ENCODE measurements around the gene MAT1A. TPM values are rescaled to one million over a fixed set of nuclear protein-coding genes. Genes with fewer than 3 reads are reported as not detected.

Gene MAT1A
- total RNA-seq, 2 donors from 2014 or later, result 0.37 TPM; not detected in 1

DNA sequence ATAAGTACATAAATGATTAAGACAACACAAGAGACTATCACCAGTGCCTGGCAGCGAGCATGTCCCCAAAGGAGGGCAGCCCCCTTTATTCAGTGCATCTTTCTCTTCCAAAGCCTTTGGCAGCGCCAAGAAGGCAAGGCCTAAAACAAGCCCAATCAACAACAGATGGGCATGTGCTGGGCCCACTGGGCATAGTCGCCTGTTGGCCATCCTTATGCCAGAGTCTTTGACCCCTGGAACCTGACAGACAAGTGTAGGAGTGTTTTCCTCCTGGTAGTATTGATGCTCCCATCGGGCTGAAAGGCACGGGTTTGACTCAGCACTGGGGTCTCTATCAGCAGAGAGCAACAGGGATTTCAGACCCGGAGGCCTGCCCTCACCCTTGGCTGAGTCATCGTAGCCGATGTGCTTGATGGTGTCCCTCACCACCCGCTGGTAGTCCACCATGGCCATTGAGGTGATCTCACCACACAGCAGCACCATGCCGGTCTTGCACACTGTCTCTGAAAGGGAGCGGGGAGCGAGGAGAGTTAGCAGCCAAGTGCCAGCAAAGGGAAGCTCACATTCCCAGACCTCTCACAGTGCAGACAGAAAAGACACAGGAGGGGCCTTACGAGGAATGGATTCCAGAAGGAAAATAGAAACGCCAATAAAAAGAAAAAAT, 5.8 kb downstream of the MAT1A start:
- intact Hi-C loops (cut with DNase I), result no loop called here
- DNase-seq (ENCODE audit: low spot score), result no peak

GRCh38 chr10:80283119-80283518, 6.3 kb downstream of the MAT1A start:
- DNase-seq (ENCODE audit: low spot score), result no peak
- intact Hi-C loops (cut with DNase I), result no loop called here

DNA sequence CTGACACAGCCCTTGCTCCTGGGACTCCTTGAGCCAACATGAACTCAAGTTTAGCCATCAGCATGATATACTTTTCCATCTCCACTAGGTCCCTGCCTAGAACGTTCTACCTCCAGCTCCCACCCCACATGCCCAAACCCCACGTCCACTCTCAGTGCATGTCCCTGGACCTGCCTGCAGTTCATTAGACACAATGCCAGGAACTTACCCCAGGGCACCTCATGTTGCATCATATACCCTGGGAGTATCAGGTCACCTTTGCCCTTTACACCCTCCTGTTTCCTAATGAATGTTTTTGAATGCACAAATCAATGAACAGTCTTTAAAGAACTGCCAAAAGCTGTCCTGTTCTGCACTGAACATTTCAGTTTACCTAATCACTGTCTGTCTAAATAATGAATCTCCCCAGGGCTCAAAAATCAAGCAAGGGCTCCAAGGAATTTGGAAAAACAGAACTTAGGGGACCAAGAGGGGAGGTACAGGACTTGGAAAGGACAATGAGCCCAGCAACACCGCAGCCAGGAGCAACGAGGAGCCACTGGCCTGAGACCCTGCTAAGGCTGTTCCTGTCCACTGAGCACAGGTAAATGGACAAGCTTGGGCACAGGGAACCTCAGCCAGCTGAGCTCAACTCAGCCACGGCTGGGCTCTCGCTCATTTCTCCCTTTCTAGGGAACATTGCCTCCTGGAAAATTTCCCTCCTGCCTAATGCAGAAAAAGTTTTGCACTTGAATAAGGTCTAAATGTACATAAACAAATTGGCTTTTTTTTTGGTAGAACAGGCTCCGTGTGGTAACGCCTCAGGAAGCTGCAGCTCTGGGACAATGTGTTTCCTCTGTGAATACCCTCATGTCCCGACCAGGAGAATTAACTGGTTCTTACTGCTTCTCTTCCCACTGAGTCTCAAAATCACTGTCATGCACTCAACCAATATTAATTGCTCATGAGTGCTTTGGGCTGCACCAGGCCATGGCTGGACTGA, 7.4 kb downstream of the MAT1A start:
- intact Hi-C loops (cut with DNase I), result no loop called here
- DNase-seq (ENCODE audit: low spot score), result no peak

DNA sequence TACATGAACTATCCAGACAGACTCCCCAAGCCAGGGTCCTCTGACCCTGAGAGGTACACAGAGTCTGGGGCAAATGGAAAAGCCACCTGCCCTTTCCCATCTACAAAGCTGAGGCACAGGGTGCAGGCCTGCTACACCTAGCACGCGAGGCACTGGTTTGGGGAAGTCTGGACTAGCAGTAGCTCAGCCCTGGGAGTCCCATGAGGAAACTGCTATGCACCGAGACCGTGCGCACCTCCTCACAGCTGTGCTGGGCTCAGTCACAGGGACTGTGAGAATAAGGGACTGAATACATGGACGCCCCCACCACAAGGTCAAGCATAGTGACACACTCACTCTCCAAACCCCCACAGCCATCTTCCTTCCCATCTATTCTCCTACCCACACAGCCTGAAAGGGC, 8.2 kb downstream of the MAT1A start:
- DNase-seq (ENCODE audit: low spot score), result peak; percentile 64
- intact Hi-C loops (cut with DNase I), result no loop called here

DNA sequence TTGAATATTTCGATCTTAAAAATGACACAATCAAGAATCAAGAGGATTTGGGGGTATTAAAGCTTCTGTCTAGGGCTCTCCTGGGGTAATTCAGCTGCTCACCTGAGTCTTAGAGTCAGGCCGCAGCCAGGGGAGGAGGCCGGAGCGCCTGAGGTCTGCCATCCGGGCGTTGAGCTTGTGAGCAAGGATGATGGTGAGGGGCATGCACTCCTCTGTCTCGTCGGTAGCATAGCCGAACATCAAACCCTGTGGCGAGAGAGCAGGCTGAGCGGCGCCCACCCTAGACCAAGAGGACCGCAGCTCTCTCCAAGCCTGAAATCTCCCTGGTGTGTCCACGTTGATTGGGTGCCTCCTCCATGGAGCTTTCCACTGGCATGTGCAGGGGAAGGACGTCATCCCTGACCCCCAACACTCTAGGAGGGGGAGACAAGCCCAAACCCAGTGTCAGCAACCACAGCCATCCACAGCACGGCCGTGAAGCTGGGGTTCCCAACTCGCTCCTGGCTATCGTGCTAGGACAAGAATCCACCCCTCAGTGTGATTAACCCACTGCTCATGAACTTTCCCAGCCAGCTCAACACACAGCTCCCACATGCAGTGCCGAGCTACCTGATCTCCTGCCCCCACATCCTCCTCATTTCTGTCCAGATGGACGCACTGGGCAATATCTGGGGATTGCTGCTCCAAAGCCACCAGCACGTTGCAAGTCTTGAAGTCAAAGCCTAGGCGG, 9.2 kb downstream of the MAT1A start:
- no peak for DNase-seq (ENCODE audit: low spot score)

GRCh38 chr10:80279146-80279545, 10.3 kb downstream of the MAT1A start:
- intact Hi-C loops (cut with DNase I), result no loop called here
- DNase-seq (ENCODE audit: low spot score), result no peak

More for the DNA sequence above, 9.2 kb downstream of the MAT1A start:
- intact Hi-C loops (cut with DNase I), result no loop called here

DNA sequence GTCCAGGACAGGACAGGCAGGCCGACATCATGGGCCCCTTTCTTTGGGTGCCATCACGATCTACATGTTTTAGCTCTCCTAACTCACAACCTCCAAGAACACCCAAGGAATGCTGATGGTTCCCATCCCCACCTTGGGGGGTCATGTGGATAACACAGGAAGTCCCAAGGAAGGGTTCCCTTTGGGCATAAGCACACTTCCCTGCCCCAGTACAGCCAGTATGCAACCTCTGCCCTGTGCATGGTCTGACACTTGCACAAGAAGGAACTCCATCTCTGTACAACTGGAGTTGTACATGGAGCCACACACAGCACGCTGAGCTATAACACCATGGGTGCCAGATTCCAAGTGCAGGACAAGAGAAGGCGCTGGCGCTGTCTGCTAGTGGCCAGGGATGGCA, 11.0 kb downstream of the MAT1A start:
- intact Hi-C loops (cut with DNase I), result no loop called here
- DNase-seq (ENCODE audit: low spot score), result no peak

DNA sequence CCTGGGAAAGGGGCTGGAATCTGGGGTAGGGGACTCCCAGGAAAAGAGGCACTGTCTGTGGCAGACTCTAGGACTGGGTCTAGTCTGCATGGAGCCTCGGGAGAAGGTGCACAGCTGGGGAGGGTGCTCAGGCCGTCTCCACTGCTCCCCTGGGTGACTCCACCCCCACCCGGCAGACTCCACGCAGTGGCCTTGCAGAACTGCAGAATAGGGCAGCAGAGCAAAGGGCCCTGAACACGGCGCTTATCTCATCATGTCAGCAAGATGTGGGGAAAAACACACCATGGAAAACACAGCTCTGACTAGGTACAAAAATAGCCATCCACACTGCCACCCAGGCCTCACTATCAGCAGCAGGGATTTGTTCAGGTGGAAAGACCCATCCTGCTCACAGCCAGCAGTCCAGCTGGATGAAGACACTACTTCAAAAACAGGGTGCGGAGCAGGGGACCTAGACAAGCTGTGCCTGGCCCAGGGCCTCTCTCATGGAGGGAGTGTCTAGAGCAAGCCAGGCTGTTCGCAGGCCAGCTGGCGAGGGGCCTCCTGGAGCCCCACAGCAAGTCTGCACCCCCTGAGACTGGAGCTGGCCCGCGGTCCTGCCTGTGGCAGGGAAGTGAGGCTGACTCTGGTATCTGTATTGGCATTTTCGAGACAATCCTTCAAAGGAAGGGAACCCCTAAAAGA, 11.7 kb downstream of the MAT1A start:
- no peak for DNase-seq (ENCODE audit: low spot score)

DNA sequence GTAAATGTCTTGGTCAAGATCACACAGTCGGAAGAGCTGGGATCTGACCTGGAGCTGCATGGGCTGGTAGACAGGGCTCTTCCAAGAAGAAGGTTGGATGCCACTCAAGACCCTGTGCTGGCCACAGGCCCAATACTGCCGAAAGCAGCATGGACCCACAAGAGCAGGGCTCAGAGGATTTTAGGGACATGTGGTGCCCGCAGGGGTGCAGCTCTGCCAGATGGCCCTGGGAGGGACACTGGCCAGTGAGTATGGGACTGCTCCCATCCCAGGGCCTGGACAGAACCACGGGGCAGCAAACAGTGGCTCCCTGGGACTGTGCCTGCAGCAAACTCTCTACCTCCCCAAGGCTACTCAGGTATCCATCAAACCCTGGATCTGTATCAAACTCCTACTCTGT, 12.4 kb downstream of the MAT1A start:
- DNase-seq (ENCODE audit: low spot score), result no peak
- intact Hi-C loops (cut with DNase I), result no loop called here

More for the DNA sequence above, 11.7 kb downstream of the MAT1A start:
- intact Hi-C loops (cut with DNase I), result no loop called here

- intact Hi-C loops (cut with DNase I), result no loop called here
- no peak for DNase-seq (ENCODE audit: low spot score)
These were observed 13.1 kb downstream of the MAT1A start for GRCh38 chr10:80276335-80276734.

GRCh38 chr10:80275756-80276155, 13.7 kb downstream of the MAT1A start:
- intact Hi-C loops (cut with DNase I), result no loop called here
- DNase-seq (ENCODE audit: low spot score), result no peak

DNA sequence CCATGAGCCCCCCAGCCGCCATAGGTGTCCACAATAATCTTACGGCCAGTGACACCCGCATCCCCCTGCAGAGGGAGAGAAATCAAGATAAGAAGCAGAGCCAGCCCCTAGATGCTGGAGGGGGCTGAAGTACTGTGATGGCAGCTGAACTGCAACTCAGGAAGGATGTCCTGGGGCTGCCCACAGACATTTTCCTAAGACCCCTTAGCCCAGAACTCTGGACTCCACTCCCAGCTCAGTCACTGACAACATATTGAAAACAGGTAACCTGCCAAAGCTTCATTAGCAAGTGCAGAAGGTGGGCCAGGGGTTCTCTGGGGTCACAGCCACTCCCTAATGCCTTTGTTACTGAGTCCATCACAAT, 14.3 kb downstream of the MAT1A start:
- DNase-seq (ENCODE audit: low spot score), result no peak

DNA sequence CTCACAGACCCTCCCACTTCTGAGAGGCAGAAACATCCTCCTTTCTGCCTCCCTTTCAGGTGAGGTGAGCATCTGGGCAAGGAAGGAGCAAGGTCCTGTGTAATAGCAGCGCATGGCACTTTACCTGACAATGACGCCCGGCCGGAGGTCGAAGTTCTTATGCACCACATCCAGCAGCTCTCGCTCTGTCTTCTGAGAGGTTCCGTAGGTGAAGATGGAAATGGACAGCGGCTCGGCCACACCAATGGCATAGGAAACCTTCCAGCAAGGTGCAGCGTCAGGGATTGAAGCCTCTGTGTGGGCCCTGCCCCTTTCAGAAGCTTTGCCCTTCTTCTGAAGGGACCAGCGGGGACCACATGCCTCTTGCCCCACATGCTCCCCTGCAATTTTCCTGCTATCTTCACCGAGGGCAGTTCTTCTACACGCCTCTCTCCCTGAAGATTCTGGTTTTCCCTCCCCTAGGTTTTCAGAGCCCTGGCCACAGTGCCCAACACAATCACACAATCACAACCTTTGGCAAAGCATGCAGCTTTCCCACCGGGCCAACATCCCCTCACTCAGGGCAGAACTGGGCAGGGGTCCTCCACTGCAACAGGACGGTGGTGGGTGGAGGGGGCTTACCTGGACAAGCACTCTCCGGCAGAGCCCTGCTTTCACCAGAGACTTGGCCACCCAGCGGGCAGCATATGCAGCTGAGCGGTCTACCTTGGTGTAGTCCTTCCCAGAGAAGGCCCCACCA, 14.9 kb downstream of the MAT1A start:
- intact Hi-C loops (cut with DNase I), result no loop called here

More for the DNA sequence above, 14.3 kb downstream of the MAT1A start:
- intact Hi-C loops (cut with DNase I), result no loop called here

GRCh38 chr10:80273523-80274170, 15.8 kb downstream of the MAT1A start:
- no peak for DNase-seq (ENCODE audit: low spot score)
- intact Hi-C loops (cut with DNase I), result no loop called here

More for the DNA sequence above, 14.9 kb downstream of the MAT1A start:
- no peak for DNase-seq (ENCODE audit: low spot score)

DNA sequence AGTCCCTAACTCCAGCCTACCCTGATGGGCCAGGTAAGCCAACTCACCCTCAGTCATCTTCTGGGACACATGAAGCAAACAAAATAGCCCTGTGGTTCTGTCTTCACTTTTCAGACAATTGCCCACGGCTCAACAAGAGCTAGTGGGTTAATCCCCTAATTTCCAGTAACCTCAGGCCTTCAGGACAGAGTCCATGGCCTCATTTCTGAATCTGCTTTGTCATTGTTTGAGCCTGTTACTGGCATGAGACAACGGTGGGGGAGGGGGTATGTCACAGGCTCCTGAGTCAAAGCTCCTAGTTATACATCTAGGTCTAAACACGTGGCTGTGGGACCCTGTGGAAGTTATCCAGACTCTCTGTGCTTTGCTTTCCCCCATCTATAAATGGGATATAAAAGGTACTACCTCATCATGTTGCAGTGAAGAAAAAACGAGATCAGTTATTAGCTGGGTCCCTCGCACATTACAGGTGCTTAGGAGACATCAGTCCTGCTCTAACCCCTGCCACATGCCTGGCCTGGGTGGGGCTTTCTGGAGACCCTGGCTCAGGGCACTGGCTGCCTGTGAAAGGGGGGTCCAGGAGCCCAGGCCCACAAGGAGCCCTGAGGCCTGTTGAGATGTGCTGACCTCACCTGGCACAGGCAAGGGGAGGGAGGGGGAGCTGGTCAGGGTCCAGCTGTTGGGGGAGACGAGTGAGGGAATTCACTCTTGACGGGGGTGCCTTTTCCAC, 16.5 kb downstream of the MAT1A start:
- intact Hi-C loops (cut with DNase I), result no loop called here
- no peak for DNase-seq (ENCODE audit: low spot score)

- intact Hi-C loops (cut with DNase I), result no loop called here
- no peak for DNase-seq (ENCODE audit: low spot score)
These were observed 18.0 kb downstream of the MAT1A start for GRCh38 chr10:80271416-80271815.

DNA sequence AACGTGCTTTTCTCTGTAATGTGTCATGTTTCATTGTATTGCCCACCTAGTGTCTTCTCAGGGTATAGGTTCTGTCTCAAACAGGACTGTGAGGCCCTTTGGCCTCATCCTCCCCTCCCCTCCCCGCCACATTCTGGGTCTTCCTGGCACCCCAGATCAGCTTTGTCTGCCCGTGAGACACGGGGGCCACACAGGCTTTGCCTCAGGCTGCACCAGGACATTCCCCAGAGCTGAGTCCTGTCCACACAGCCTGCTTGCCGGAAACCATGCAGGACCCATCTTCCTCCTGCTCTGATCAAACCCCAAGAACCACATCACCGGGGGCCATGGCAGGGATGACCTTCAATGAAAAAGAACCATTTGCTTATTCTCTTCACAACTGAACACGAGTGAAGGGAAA, 18.6 kb downstream of the MAT1A start:
- no peak for DNase-seq (ENCODE audit: low spot score)
- intact Hi-C loops (cut with DNase I), result no loop called here
